Measurements from ENCODE around the gene BMP7. TPM values are rescaled to one million over a fixed set of nuclear protein-coding genes. Genes with fewer than 3 reads are reported as not detected.

BMP7 gene
- total RNA-seq, 1 experiment from 2014 or later: 0.13 TPM

GRCh38 chr20:57200882-57201695 is 65.4 kb downstream of the BMP7 start:
- Histone ChIP-seq H3K27me3 (ENCODE audit: insufficient read depth, low read depth) (peaks cover 7% of the 10 kb centered on the region; the same call in 1 of the 2 replicates), H3K36me3 (ENCODE audit: low read depth) (no peaks in the 10 kb centered on the region)
- CTCF ChIA-PET: no interaction called here

GRCh38 chr20:57199656-57200405 is 66.6 kb downstream of the BMP7 start:
- POLR2A ChIA-PET (ENCODE audit: unreplicated experiment): no interaction called here
- no peak overlapping the region for H3K27ac ChIP-seq
- H3K27me3 ChIP-seq (ENCODE audit: insufficient read depth, low read depth): peaks cover 7% of the 10 kb centered on the region; the same call in 1 of the 2 replicates
- intact Hi-C loops (cut with micrococcal nuclease; ENCODE audit: unreplicated experiment): no loop called here
- CTCF ChIA-PET: no interaction called here
- peaks cover 1% of the 10 kb centered on the region; the same call in 1 of the 2 replicates for H3F3A ChIP-seq (ENCODE audit: insufficient read depth, low read depth)
- no peaks in the 10 kb centered on the region for H3K9me2 ChIP-seq (ENCODE audit: insufficient read depth)
- no peaks in the 10 kb centered on the region for H3K36me3 ChIP-seq (ENCODE audit: low read depth)
- H3K9me3 ChIP-seq (ENCODE audit: insufficient read depth, low read depth): no peaks in the 10 kb centered on the region
- no peaks in the 10 kb centered on the region for H4K20me1 ChIP-seq (ENCODE audit: insufficient read depth)
- TF ChIP-seq CTCF (conservative IDR thresholded peaks at IDR 0.05) (no peak), EZH2 (IDR thresholded peaks at IDR 0.05; ENCODE audit: low read depth) (no peak)
- DNase-seq: no peak
- no peak overlapping the region for H3K4me2 ChIP-seq
- no peak overlapping the region for H2AFZ ChIP-seq
- no peaks in the 10 kb centered on the region for H3K79me2 ChIP-seq (ENCODE audit: low read depth)
- H3K4me1 ChIP-seq (replicated peaks; ENCODE audit: insufficient read depth): peaks cover 2% of the 10 kb centered on the region; the same call in 1 of the 2 replicates
- BruUV-seq (replicated peaks): no TSS peak
- no peak overlapping the region for H3K4me3 ChIP-seq

More at GRCh38 chr20:57200882-57201695, 65.4 kb downstream of the BMP7 start:
- BruUV-seq (replicated peaks): no TSS peak
- no peak for DNase-seq
- POLR2A ChIA-PET (ENCODE audit: unreplicated experiment): no interaction called here
- Histone ChIP-seq H3F3A (ENCODE audit: insufficient read depth, low read depth) (peaks cover 8% of the 10 kb centered on the region; the same call in 1 of the 2 replicates), H3K79me2 (ENCODE audit: low read depth) (no peaks in the 10 kb centered on the region), H3K9me2 (ENCODE audit: insufficient read depth) (no peaks in the 10 kb centered on the region), H3K4me3 (no peak overlapping the region), H4K20me1 (ENCODE audit: insufficient read depth) (no peaks in the 10 kb centered on the region), H3K27ac (no peak overlapping the region), H3K4me1 (replicated peaks; ENCODE audit: insufficient read depth) (peaks cover 15% of the 10 kb centered on the region), H2AFZ (no peak overlapping the region), H3K9me3 (ENCODE audit: insufficient read depth, low read depth) (no peaks in the 10 kb centered on the region), H3K4me2 (no peak overlapping the region)
- no peak for TF ChIP-seq EZH2 (IDR thresholded peaks at IDR 0.05; ENCODE audit: low read depth)
- no peak for TF ChIP-seq CTCF (conservative IDR thresholded peaks at IDR 0.05)
- intact Hi-C loops (cut with micrococcal nuclease; ENCODE audit: unreplicated experiment): no loop called here

GRCh38 chr20:57198132-57199072 is 68.0 kb downstream of the BMP7 start:
- no TSS peak for BruUV-seq (replicated peaks)
- no peak overlapping the region for H3K27ac ChIP-seq
- no peaks in the 10 kb centered on the region for H3K4me1 ChIP-seq (replicated peaks; ENCODE audit: insufficient read depth)
- ChIA-PET POLR2A (ENCODE audit: unreplicated experiment) (no interaction called here), CTCF (no interaction called here)
- TF ChIP-seq CTCF (conservative IDR thresholded peaks at IDR 0.05): no peak
- TF ChIP-seq EZH2 (IDR thresholded peaks at IDR 0.05; ENCODE audit: low read depth): no peak
- H3K79me2 ChIP-seq (ENCODE audit: low read depth): no peaks in the 10 kb centered on the region
- no peak for DNase-seq
- H2AFZ ChIP-seq: no peak overlapping the region
- peaks cover 7% of the 10 kb centered on the region; the same call in 1 of the 2 replicates for H3K27me3 ChIP-seq (ENCODE audit: insufficient read depth, low read depth)
- no peaks in the 10 kb centered on the region for H3K9me3 ChIP-seq (ENCODE audit: insufficient read depth, low read depth)
- no peaks in the 10 kb centered on the region for H4K20me1 ChIP-seq (ENCODE audit: insufficient read depth)
- H3K9me2 ChIP-seq (ENCODE audit: insufficient read depth): no peaks in the 10 kb centered on the region
- no peak overlapping the region for H3K4me2 ChIP-seq
- H3K36me3 ChIP-seq (ENCODE audit: low read depth): no peaks in the 10 kb centered on the region
- intact Hi-C loops (cut with micrococcal nuclease; ENCODE audit: unreplicated experiment): no loop called here
- H3K4me3 ChIP-seq: no peak overlapping the region
- H3F3A ChIP-seq (ENCODE audit: insufficient read depth, low read depth): no peaks in the 10 kb centered on the region
